Inflammatory macrophage treated with lipopolysaccharide for 1 hour (primary cell): ENCODE measurements around the gene RPL29.

Experiments
- DNase-seq, 2 donors: peaks; one replicate each; pipeline ENCODE4 v3.0.0-alpha.2; 2020 to 2022

The RPL29 gene

DNA sequence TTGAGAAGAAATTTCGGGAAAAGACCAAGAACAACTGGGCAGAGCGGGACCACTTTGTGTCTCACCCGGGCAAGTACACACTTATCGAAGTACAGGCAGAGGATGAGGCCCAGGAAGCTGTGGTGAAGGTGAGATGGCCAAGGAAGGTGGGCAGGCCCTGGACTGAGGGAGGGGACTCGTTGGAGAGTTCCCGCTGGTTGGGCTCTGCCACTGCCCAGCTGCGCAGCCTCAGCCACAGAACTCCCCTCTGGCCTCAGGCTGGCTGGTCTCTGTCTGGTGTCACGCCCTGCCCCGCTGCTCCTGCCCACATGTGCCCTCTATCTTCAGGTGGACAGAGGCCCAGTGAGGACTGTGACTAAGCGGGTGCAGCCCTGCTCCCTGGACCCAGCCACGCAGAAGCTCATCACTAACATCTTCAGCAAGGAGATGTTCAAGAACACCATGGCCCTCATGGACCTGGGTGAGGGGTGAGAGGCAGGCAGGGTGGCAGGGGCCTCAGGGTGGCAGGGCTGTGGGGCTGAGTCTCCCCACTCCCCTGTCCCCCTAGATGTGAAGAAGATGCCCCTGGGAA is 51.2 kb downstream of the RPL29 start:
- no peak for DNase-seq
